ENCODE measurements around the gene DRD2. TPM values are rescaled to one million over a fixed set of nuclear protein-coding genes. Genes with fewer than 3 reads are reported as not detected.
"Not testable (repeated sequence)": the region's sequence is repeated elsewhere in the genome, so short reads cannot be mapped to it uniquely, and the experiment has no call there.

The DRD2 gene
- total RNA-seq (2014; rRNA removed; shearing (Covaris generic)) (not detected in 2 replicates), total RNA-seq (2022) (not detected in 2 replicates), Bru-seq, nascent RNA (not detected), BruChase-seq, experiment 1, labeled RNA remaining after a 6-hour chase (not detected), BruChase-seq, experiment 2, labeled RNA remaining after a 2-hour chase (not detected)
- long read RNA-seq = 0 reads

- no peak within 1 kb of the TSS for H2AFZ ChIP-seq (ENCODE audit: low read length)
Observed at GRCh38 chr11:113475160-113475761, at the start of gene DRD2. DRD2 (minus strand) TSS chr11:113475398; CDS start chr11:113424651, 50,747 bp downstream.

GRCh38 chr11:113523906-113524305, 48.7 kb upstream of the DRD2 start:
- H3K9me2 ChIP-seq (ENCODE audit: insufficient read depth, low read length); intact Hi-C loops (cut with micrococcal nuclease; ENCODE audit: unreplicated experiment); CTCF ChIA-PET (ENCODE audit: unreplicated experiment); H3K36me3 ChIP-seq (ENCODE audit: insufficient read depth, low read length); H2AFZ ChIP-seq (ENCODE audit: low read length); H3K4me3 ChIP-seq (ENCODE audit: low read depth, low read length, poor library complexity, severe bottlenecking); POLR2A ChIA-PET; H4K20me1 ChIP-seq (ENCODE audit: insufficient read depth, low read length); DNase-seq (ENCODE audit: low spot score); H3K4me2 ChIP-seq (ENCODE audit: low read length); H3K79me2 ChIP-seq (ENCODE audit: insufficient read depth, low read depth, low read length); H3K4me1 ChIP-seq (ENCODE audit: insufficient read depth, low read length, poor library complexity, severe bottlenecking); H3K9me3 ChIP-seq (ENCODE audit: low read length); H3K27ac ChIP-seq (ENCODE audit: low read depth, low read length, poor library complexity, severe bottlenecking); BruUV-seq (replicated peaks): not testable (repeated sequence)

More at GRCh38 chr11:113475160-113475761, at the start of gene DRD2:
- TF ChIP-seq EZH2phosphoT487 (IDR thresholded peaks at IDR 0.05; ENCODE audit: borderline replicate concordance, low read depth, low read length) = no peak
- TF ChIP-seq, protein P1, sequence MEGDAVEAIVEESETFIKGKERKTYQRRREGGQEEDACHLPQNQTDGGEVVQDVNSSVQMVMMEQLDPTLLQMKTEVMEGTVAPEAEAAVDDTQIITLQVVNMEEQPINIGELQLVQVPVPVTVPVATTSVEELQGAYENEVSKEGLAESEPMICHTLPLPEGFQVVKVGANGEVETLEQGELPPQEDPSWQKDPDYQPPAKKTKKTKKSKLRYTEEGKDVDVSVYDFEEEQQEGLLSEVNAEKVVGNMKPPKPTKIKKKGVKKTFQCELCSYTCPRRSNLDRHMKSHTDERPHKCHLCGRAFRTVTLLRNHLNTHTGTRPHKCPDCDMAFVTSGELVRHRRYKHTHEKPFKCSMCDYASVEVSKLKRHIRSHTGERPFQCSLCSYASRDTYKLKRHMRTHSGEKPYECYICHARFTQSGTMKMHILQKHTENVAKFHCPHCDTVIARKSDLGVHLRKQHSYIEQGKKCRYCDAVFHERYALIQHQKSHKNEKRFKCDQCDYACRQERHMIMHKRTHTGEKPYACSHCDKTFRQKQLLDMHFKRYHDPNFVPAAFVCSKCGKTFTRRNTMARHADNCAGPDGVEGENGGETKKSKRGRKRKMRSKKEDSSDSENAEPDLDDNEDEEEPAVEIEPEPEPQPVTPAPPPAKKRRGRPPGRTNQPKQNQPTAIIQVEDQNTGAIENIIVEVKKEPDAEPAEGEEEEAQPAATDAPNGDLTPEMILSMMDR (conservative IDR thresholded peaks at IDR 0.05; ENCODE audit: low read length) = no peak
- Histone ChIP-seq H3K9me3 (ENCODE audit: low read length) (no peaks in the 10 kb centered on the region), H3K4me1 (ENCODE audit: insufficient read depth, low read length, poor library complexity, severe bottlenecking) (no peaks in the 10 kb centered on the region), H4K20me1 (ENCODE audit: insufficient read depth, low read length) (no peaks in the 10 kb centered on the region), H3K27ac (ENCODE audit: low read depth, low read length, poor library complexity, severe bottlenecking) (no peak within 1 kb of the TSS), H3K4me2 (ENCODE audit: low read length) (no peak within 1 kb of the TSS), H3K9me2 (ENCODE audit: insufficient read depth, low read length) (no peaks in the 10 kb centered on the region), H3K4me3 (ENCODE audit: low read depth, low read length, poor library complexity, severe bottlenecking) (no peak within 1 kb of the TSS), H3K36me3 (ENCODE audit: insufficient read depth, low read length) (no peaks in the 10 kb centered on the region), H3K79me2 (ENCODE audit: insufficient read depth, low read depth, low read length) (no peaks in the 10 kb centered on the region)
- no TSS peak for BruUV-seq (replicated peaks)
- ChIA-PET CTCF (ENCODE audit: unreplicated experiment) (no interaction called here), POLR2A (interaction anchor here (0.6 kb wide), 1 partner anchor 497 kb away, joined by 3 read pairs; no protein-coding TSS in a partner anchor)
- DNase-seq (ENCODE audit: low spot score) = no peak
- intact Hi-C loops (cut with micrococcal nuclease; ENCODE audit: unreplicated experiment) = no loop called here

DNA sequence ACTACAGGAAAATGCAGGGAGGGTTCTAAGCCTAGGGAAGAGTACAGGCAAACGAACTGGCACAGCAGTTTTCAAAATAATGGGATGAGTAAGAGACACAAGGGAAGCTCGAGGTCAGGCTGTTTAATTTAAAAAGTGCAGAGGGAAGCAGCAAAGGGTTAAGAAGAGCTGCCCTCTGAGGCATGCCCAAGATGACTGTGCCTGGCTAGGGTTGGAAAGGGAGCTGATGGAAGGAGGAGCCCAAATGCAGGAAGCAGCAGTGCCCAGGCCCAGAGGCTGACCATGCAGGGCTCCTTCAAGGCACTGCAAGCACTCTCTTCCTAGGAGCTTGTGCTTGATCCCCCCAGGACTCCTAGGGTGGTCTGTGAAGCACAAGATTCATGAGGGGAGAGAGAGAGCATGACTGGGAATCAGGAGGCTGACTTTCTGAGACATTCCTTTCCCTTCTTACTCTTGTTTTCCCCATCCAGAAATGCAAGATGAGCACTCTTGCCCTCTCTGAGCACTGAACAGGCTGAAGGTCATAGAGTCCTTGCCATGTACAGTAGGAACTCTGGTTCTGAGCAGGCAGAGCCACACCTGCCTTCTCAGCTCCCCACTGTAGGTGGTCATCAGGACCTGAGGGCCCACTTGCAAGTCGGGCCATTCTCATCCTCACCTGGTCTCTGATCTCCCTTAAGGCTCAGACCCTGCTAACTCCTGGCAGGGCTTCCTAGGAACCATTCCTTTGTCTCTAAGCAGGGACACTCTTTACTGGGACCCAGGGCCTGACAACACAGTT, 46.7 kb upstream of the DRD2 start:
- no peaks in the 10 kb centered on the region for H3K4me1 ChIP-seq (ENCODE audit: insufficient read depth, low read length, poor library complexity, severe bottlenecking)
- H3K4me3 ChIP-seq (ENCODE audit: low read depth, low read length, poor library complexity, severe bottlenecking) = no peak overlapping the region
- no peak overlapping the region for H2AFZ ChIP-seq (ENCODE audit: low read length)
- TF ChIP-seq, protein P1 (conservative IDR thresholded peaks at IDR 0.05; ENCODE audit: low read length) = no peak
- TF ChIP-seq EZH2phosphoT487 (IDR thresholded peaks at IDR 0.05; ENCODE audit: borderline replicate concordance, low read depth, low read length) = no peak
- DNase-seq (ENCODE audit: low spot score) = no peak
- H3K4me2 ChIP-seq (ENCODE audit: low read length) = no peak overlapping the region
- no peaks in the 10 kb centered on the region for H3K9me2 ChIP-seq (ENCODE audit: insufficient read depth, low read length)
- H3K79me2 ChIP-seq (ENCODE audit: insufficient read depth, low read depth, low read length) = no peaks in the 10 kb centered on the region
- no peaks in the 10 kb centered on the region for H4K20me1 ChIP-seq (ENCODE audit: insufficient read depth, low read length)
- no peaks in the 10 kb centered on the region for H3K9me3 ChIP-seq (ENCODE audit: low read length)
- H3K36me3 ChIP-seq (ENCODE audit: insufficient read depth, low read length) = no peaks in the 10 kb centered on the region
- ChIA-PET CTCF (ENCODE audit: unreplicated experiment) (no interaction called here), POLR2A (interaction anchor here (0.6 kb wide), 1 partner anchor 31 kb away, joined by 5 read pairs; no protein-coding TSS in a partner anchor)
- intact Hi-C loops (cut with micrococcal nuclease; ENCODE audit: unreplicated experiment) = no loop called here
- no peak overlapping the region for H3K27ac ChIP-seq (ENCODE audit: low read depth, low read length, poor library complexity, severe bottlenecking)
- BruUV-seq (replicated peaks) = no TSS peak

All from OCI-LY7 (cell line).